Thoracic aorta (tissue), 2 donors: ENCODE data around the gene PRKN. TPM values are rescaled to one million over a fixed set of nuclear protein-coding genes. Genes with fewer than 3 reads are reported as not detected.

ENCODE experiments used
- ATAC-seq: fragments of 150-250 bp; one replicate; pipeline ENCODE4 v1.8.0; 2017; ENCODE audit warnings: low read depth; ENCODE audit not compliant: insufficient number of reproducible peaks, low FRiP score
- DNase-seq: peaks from one replicate; pipeline ENCODE4 v3.0.0-alpha.2; 2020; ENCODE audit warnings: low spot score
- H3K27ac ChIP-seq, 2 donors: fragments of 200-600 bp; sonication (generic); 1 replicate in 1 of 2; 2 replicates in 1 of 2; pipeline ENCODE4 v1.5.1; 2016; ENCODE audit warnings: mild to moderate bottlenecking in 2 of 2, moderate library complexity in 2 of 2
- H3K27me3 ChIP-seq: fragments of 200-600 bp; sonication (generic); replicated peaks from 2 replicates; pipeline ENCODE4 v1.6.0; 2016; ENCODE audit warnings: mild to moderate bottlenecking; ENCODE audit not compliant: insufficient read depth
- H3K36me3 ChIP-seq: fragments of 200-600 bp; sonication (generic); one replicate; pipeline ENCODE4 v1.5.1; 2016
- H3K4me1 ChIP-seq, 2 donors: fragments of 200-600 bp; sonication (generic); 1 replicate in 1 of 2; 2 replicates in 1 of 2; pipeline versions ENCODE4 v1.5.1 to v1.6.0; 2016; ENCODE audit warnings: low read depth in 2 of 2, mild to moderate bottlenecking in 1 of 2; ENCODE audit not compliant: control insufficient read depth in 1 of 2
- H3K4me3 ChIP-seq: fragments of 200-600 bp; sonication (generic); 2 replicates; pipeline ENCODE4 v1.5.1; 2016; ENCODE audit warnings: mild to moderate bottlenecking
- H3K9me3 ChIP-seq: fragments of 200-600 bp; sonication (generic); 2 replicates; pipeline ENCODE4 v1.5.1; 2016
- total RNA-seq, 2 donors: library from RNA; depleted of rRNA; stranded (reverse); fragments of >200 nt; gene quantifications; one replicate each; pipeline versions ENCODE4 v1.1.0 to v1.2.3, GENCODE V29; 2016
- TF ChIP-seq, protein P1 (sequence below): fragments of 200-600 bp; sonication (generic); IDR thresholded peaks from one replicate; pipeline ENCODE4 v1.5.1; 2019; ENCODE audit warnings: antibody characterized with exemption

PRKN gene
- total RNA-seq, 2 donors from 2014 or later: 10.4 to 23.8 TPM

DNA sequence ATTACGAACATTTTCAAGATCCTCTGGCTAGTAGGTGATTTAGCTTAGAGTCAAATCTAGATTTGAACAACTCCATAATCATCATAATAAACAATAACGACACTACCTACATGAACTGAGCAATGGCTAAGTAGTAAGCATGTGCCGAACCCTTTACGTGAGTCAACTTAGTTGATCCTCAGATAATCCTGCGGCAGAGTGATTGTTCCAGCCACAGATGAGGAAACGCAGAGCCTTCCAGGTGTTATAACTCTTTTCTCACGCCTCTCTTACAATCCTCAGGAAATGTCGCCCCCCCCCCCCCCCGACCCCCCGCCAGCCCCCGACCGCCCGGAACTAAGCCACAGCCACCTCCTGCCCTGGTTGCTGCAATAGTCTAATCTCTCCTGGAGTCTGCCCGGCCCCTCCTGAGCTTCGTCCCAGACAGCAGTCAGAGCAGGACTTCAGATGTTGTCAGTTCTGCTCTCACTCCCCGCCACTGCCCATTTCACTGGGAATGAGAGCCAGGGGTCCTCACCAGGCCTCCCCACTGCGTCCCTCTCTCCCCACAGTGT, 1312.2 kb downstream of the PRKN start:
- H3K36me3 ChIP-seq: no peaks in the 10 kb centered on the region
- H3K4me1 ChIP-seq: no peaks in the 10 kb centered on the region
- no peaks in the 10 kb centered on the region for H3K9me3 ChIP-seq
- DNase-seq (no peak), ATAC-seq (no peak)
- TF ChIP-seq, protein P1, sequence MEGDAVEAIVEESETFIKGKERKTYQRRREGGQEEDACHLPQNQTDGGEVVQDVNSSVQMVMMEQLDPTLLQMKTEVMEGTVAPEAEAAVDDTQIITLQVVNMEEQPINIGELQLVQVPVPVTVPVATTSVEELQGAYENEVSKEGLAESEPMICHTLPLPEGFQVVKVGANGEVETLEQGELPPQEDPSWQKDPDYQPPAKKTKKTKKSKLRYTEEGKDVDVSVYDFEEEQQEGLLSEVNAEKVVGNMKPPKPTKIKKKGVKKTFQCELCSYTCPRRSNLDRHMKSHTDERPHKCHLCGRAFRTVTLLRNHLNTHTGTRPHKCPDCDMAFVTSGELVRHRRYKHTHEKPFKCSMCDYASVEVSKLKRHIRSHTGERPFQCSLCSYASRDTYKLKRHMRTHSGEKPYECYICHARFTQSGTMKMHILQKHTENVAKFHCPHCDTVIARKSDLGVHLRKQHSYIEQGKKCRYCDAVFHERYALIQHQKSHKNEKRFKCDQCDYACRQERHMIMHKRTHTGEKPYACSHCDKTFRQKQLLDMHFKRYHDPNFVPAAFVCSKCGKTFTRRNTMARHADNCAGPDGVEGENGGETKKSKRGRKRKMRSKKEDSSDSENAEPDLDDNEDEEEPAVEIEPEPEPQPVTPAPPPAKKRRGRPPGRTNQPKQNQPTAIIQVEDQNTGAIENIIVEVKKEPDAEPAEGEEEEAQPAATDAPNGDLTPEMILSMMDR: no peak
- H3K4me3 ChIP-seq: no peak overlapping the region
- no peaks in the 10 kb centered on the region for H3K27me3 ChIP-seq
- H3K27ac ChIP-seq: no peak overlapping the region

DNA sequence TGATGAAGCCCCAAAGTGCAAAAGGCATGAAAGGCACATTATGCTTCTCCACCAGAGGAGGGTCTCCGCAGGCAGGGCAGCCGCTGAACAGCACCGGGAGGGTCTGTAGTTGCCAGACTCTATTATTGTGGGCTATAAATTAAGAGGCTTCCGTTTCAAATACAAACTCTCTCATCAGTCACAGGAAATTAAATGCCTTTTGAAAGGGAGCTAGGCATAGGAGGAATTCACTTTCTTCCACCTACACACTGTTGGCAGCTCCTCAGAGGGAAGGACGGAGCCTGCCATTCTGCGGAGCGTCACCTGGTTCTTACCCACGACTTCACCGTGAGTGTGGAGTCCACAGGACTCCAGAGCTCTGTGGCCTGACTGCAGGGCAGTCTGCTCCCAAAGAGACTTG, 1312.9 kb downstream of the PRKN start:
- H3K4me1 ChIP-seq: no peaks in the 10 kb centered on the region
- H3K9me3 ChIP-seq: no peaks in the 10 kb centered on the region
- H3K36me3 ChIP-seq: no peaks in the 10 kb centered on the region
- TF ChIP-seq, protein P1: no peak
- H3K4me3 ChIP-seq: no peak overlapping the region
- ATAC-seq: no peak
- no peaks in the 10 kb centered on the region for H3K27me3 ChIP-seq
- H3K27ac ChIP-seq: no peak overlapping the region
- DNase-seq: no peak

DNA sequence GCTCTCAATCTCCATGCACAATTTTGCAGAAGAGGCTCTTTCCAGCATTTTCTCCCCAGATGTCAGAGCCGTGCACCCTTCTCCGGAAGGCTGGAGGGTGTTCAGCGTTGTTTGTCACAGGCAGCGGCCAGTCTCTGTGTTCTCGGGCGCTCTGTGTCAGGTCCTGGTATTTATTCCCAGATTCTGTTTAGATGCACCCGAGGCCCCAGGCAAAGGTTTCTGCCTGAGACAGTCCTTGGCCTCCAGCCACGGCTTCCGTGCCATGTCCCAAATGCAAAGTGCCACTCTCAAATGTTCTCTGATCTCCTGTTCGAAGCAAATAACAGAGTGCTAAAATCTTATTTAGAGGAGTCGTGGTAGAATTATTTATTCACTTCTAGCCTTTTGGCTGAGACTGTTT, 1313.4 kb downstream of the PRKN start:
- Histone ChIP-seq H3K4me1 (no peaks in the 10 kb centered on the region), H3K9me3 (no peaks in the 10 kb centered on the region), H3K27me3 (no peaks in the 10 kb centered on the region), H3K27ac (no peak overlapping the region), H3K4me3 (no peak overlapping the region), H3K36me3 (no peaks in the 10 kb centered on the region)
- no peak for ATAC-seq
- TF ChIP-seq, protein P1: no peak
- no peak for DNase-seq

DNA sequence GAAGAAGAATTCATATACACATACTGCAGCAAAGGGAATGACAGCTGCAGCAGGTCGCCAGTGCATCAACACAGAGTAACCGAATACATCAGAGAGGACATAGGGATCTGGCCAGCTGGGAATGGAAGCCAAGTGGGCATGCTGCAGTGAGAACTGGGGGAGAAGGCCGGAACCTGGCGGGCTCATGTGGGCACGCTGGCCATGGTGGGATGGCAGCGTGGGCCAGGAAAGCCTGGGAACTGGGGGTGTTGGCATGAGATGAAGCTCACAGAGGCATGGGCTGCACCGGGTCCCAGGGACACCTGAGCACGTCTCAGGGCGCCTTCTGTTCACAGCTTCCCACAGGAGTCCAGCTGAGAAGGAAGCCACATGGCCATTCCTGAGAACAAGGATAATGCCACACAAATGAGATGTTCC, 1314.2 kb downstream of the PRKN start:
- TF ChIP-seq, protein P1: no peak
- Histone ChIP-seq H3K9me3 (no peaks in the 10 kb centered on the region), H3K36me3 (no peaks in the 10 kb centered on the region), H3K4me3 (no peak overlapping the region), H3K27ac (no peak overlapping the region), H3K27me3 (no peaks in the 10 kb centered on the region), H3K4me1 (no peaks in the 10 kb centered on the region)
- no peak for ATAC-seq
- DNase-seq: no peak

DNA sequence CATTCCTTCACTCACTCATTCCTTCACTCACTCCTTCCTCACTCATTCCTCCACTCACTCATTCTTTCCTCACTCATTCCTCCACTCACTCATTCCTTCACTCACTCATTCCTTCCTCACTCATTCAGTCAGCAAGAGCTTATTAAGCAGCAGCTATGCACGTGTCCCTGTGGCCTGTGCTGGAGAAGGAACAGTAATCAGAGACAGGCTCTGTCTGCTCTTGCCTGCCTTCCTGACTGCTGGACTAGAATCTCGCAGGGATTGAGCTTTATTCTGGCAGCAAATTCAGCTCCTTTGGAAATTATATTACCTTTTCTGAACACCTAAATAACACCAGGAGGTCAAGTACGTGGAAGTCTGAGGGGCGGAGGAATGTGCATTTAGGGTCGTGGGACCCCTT, 1314.8 kb downstream of the PRKN start:
- Histone ChIP-seq H3K27me3 (no peaks in the 10 kb centered on the region), H3K36me3 (no peaks in the 10 kb centered on the region), H3K27ac (no peak overlapping the region), H3K4me3 (no peak overlapping the region), H3K4me1 (no peaks in the 10 kb centered on the region), H3K9me3 (no peaks in the 10 kb centered on the region)
- DNase-seq (no peak), ATAC-seq (no peak)
- TF ChIP-seq, protein P1: no peak
